Hematopoietic multipotent progenitor cell (in vitro differentiated cells): ENCODE measurements around the gene GPHN. TPM values are rescaled to one million over a fixed set of nuclear protein-coding genes. Genes with fewer than 3 reads are reported as not detected.
"Not testable (repeated sequence)": the region's sequence is repeated elsewhere in the genome, so short reads cannot be mapped to it uniquely, and the experiment has no call there.

ENCODE experiments used
- DNase-seq, 3 donors: peaks; one replicate each; pipeline ENCODE4 v3.0.0-alpha.2; 2011 to 2015; ENCODE audit warnings: low read depth in 2 of 3, low spot score in 2 of 3
- total RNA-seq: library from RNA; depleted of rRNA; stranded (reverse); fragments of >200 nt; gene quantifications from one replicate; pipeline ENCODE4 v1.2.3, GENCODE V29; 2012

GPHN gene
- total RNA-seq, 1 donor = 8.6 TPM

DNA sequence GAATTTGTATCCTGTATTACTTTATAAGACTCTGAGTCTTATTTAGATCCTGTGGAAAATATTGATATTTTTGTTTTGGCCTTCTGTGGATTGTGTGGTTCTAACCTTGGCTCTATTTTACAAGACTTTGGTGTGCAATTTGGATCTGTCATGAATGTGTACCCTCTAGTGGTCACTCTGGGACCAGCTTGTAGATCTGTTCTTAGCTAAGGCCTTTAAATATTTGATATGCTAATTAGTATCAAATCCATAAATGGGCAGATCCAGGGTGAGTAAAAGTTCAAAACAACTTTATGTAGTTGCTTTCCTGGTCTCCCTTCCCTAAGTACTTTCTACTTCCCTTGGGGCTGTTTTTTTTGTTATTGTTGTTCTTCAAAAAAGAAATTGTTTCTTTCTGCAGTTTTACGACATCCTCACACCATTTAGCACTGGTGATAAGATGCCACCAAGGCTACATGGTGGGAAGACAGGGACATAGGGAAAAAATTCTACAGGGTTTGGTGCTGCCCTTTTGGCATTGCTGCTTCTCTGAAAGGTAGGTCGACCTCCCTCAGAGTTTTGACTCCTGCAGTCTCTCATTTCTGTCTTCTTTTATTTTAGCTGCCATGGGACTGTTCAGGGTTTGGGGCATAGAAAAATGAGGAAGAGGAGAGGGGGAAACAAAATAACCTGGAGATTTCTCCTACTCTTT is 238.5 kb downstream of the GPHN start:
- DNase-seq = peak in 2 of 3 donors; percentile 43 to 62

DNA sequence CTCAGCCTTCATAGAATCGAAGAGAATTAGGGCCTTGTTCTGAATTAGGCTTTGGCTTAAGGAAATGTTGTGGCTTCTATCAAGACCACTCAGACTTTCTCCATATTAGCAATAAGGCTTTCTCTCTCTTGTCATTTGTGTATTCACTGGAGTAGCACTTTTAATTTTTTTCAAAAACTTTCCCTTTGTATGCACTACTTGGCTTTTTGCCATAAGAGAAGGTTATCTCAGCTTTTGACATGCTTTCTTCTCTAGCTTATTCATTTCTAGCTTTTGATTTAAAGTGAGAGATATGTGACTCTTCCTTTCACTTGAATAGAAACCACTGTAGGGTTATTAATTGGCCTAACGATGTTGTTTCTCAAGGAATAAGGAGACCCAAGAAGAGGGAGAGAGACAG is 244.2 kb downstream of the GPHN start:
- DNase-seq = no peak

DNA sequence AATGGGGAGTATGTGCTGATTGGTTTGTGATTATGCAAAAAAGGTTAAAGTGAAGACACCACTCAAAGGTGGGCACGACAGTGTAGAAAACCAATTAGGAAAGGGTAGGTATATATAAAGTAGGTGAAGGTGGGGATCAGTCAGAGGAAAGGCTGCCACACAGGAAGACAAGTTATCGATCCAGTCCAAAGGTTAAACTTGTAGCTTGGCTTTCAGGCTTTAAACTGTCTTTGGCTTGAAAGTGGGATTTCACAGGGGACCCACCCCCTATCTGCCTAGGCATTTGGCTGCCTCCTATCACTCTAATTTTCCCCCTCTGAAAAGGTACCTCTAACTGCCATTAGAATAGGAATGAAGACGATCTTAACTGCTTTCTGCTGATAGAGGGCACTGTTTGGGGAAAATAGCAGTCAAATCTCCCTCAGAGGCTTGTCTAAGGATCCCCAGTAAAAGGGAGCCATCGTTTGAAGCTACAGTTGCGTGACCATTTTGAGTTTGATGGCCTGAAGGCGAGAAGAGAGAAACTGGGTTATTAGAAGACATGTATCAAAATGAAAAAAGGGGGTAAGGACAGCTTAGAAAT is 250.2 kb downstream of the GPHN start:
- no peak for DNase-seq

DNA sequence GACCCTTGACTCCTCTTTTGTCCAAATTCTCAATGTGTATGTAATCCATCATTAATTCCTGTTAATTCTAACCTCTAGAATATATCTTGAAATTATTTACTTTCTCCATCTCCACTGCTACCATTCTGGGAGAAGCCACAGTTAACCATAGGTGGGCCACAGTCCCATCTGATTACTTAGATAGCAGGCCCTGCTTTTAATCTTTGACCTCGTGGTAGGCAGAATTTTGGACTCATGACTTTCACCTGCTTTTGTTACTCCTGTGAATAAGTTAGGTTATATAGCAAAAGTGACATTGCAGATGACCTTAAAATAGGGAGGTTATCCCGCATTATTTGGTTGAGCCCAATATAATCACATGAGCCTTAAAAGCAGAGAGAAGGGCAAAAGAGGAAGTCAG is 264.2 kb downstream of the GPHN start:
- no peak for DNase-seq

DNA sequence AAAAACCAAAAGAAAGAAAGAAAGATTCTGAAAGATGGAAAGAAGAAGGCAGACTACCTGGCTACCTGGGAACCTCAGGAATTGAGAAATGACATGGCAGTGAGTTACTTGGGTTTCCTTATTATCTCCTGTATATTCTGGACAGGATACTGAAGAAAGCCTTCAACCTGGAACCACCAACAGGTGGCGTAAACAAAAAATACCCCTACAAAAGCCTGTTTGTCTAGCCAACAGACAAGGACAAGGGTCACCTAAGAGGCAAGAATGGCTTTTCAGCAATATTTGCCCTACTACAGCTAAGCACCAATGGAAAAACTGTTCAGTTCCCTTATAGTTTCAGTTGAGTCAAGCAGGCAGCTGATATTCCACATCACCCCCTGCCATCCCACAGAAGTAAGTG is 274.9 kb downstream of the GPHN start:
- DNase-seq = no peak

DNA sequence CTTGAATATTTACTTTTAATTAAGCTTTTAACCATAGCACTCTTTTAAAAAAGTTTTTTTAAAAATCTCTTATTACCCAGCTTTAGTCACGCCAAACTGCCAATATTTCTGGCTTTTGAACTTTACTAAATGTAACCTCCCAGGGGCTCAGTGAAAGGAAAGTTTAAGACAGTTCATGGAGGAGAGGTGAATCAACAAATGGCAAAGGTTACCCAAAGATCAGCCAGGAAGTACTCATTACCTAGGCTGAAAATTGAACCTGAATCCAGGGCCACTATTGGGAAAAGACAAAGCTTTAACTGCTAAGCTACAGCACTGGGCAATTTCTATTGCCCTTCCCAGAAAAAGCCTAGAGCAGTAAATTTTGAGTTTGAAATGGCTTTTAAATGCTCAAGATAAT is 282.2 kb downstream of the GPHN start:
- no peak for DNase-seq

DNA sequence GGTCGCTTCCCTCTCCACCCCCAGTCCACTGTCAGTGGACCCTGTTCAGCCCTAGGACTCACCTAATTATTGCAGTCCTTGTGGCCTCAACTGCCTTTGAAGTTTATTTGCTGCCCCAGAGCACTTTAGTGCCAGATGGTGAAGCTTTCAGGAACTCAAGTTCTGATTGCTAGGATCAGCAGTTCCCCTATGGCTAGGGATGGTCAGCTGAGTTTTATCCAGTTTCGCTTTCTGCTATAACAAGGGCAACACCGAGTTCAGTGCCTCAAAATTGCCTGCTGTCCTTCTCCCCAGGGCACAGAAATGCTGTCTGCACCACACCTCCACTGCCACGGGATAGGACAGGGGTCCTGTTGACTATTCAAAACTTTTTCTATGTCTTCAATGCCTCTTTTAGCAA is 295.0 kb downstream of the GPHN start:
- no peak for DNase-seq

DNA sequence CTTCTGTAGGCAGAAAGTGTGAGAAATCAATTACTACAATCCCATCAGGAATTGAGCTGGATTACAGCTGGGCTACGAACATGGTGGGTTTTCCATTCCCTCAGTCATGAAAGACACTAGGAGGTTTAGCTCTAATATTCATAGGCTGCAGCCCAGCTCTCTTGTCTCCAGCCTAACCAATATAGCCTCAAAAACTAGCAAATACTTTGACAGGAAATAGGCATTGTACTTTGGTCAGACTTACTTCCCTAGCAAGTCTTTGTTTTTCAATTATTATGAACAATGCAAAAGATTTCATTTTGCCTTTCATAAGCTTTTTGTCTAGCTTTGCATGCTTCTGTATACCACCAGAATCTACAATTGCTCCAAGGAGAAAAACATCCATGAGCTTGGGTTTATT is 296.2 kb downstream of the GPHN start:
- no peak for DNase-seq

DNA sequence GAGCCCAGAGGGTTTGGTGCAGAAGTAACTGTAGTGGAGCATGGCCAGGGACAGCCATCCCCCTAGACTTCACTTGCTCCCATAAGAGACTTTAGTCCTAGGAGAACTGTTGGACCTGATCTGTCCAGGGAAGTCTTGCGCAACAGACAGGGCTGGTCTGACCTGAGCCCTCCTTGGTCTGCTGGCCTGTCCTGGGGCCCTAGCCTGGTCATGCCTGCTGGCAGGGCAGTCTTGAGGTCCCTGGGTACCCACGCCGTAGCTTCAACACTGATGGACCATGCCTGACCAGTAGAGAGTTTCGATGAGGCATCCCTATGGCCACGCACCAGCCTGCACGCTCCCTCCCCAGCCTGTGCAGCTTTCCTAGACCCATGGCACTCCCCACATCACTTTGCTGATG is 305.7 kb downstream of the GPHN start:
- no peak for DNase-seq

DNA sequence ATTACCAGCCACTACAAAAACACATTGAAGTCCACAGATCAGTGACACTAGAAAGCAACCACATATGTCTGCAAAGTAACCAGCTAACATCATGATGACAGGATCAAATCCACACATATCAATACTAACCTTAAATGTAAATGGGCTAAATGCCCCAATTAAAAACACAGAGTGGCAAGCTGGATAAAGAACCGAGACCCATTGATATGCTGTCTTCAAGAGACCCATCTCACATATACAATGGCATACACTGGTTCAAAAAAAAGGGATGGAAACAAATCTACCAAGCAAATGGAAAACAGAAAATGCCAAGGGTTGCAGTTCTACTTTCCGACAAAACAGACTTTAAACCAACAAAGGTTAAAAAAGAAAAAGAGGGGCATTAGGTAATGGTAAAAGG is 307.7 kb downstream of the GPHN start:
- DNase-seq = peak in 1 of 3 donors; percentile 5

DNA sequence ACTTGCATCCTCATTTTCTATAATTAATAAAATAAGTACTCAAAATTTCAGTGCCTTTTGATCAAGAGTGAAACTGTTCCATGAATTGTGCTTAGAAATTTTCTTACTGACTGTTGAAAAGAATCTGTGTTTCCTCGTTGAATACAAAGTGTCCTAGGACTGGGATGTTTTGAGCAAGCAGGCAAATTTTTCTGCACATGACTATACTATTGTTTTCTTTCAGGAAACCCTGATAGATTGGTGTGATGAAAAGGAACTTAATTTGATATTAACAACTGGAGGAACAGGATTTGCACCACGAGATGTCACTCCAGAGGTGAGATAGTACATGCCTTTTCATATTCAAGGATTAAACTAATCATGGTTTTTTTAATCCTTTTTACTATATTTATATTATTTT is 316.3 kb downstream of the GPHN start:
- no peak for DNase-seq

DNA sequence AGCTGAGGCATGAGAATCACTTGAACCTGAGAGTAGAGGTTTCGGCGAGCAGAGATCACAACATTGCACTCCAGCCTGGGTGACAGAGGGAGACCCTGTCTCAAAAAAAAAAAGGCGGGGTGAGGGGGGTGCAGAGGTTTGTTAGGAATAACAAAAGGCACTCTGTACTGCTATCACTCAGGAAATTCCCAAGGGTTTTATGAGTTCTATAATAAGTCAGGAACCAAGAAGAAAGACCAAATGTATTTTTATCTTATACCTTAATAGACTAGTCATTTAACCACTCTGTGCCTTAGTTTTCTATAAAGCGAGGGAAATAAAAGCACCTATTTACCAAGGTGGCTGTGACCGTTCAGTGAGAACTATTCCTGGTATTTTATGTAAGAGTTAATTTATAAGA is 319.2 kb downstream of the GPHN start:
- no peak for DNase-seq

DNA sequence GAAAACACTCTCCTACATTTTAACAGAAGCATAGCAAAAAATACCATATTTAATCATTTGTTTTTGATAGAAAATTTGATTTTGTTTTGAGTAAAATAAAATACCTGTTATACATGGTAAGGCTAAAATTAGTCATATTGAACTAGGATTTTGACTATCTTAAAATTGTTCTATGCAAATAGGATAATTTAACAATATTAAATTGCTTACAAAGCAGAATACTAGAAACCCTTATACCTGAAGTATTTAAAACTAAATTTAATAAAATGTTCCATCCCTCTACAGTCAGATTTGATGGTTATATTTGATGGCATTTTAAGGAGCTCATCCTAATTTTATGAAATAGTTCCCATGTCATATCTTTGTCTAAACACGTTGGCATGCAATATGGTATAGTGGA is 323.2 kb downstream of the GPHN start:
- DNase-seq = no peak

DNA sequence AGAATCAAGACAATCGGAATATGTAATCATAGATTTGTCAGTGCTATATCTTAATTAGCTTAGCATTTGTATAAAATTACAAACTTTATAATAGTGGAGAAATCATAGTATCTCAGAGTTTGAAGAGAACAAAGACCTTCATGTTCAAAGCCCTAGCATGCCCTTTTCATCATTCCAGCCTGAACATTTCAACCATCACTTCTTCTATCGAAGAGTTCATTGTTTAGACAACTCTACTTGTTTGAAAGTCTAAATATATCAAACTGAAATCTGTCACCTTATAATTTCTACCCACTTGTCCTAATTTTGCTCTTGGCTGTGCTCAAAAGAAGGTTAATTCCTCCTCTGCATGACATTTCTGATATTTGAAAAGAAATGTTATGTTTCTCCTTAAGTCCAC is 325.9 kb downstream of the GPHN start:
- no peak for DNase-seq

DNA sequence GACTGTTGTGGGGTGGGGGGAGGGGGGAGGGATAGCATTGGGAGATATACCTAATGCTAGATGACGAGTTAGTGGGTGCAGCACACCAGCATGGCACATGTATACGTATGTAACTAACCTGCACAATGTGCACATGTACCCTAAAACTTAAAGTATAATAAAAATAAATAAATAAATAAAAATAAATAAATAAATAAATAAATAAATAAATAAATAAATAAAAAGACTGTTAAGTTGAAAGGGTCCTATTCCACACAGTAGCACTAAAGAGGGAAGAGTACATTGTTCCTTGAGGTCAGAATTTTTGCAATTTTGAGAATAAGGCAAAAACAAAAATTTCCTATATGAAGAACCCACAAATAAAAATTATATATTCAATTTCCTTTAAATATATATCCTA is 329.5 kb downstream of the GPHN start:
- DNase-seq = not testable (repeated sequence)

DNA sequence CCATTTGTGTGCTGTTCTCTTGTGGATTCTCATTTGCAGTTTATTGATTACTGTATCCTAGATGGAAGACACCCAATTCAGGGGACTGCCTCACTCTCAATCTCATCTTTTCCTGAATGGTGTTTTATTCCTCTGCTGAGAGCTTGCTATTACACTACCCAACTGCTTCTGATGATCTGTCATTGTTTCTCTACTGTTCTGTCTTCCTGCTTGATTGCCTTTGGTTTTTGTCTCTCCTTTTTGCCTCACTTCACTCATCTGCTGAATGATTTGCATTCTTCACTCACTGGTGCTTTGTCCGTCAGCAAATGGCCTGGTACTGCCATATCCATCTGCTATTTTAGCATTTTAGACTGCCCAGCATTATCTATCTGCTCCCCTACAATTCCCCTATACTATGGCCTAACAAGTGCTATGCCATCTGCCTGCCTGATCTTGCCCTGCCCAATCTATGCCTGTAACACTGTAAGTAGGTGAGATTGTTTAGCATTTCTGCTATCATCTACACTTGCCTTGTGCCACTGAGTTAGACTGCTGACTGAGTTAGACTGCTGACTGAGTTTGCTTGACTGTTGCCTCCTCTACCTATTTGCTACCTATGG is 335.1 kb downstream of the GPHN start:
- DNase-seq = no peak

DNA sequence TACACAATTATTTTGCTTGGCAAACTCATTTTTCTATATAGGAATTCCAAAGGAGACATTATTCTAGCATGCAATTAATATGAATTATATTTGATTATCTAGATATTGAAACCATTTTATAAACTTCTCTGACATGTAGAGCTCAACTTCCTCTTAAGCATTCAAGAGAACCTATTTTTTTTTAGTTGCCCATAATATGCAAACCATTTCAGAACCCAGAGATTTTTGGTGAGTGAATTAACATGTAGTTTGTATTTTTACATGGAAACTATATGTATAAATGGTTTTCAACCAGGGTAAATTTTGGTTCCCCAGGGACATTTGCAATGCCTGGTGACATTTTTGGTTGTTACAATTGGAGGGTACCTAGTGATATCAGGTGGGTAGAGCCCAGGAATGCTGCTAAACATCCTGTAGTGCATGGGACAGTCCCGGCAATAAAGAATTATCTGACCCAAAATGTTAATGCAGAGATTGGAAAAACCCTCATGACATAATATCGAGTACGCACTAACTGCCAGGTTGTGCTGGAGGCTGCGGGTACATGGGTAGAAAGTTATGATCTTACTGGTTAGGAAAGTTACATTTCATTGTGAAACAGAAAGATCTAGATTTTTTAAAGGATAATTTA is 342.4 kb downstream of the GPHN start:
- DNase-seq = no peak

DNA sequence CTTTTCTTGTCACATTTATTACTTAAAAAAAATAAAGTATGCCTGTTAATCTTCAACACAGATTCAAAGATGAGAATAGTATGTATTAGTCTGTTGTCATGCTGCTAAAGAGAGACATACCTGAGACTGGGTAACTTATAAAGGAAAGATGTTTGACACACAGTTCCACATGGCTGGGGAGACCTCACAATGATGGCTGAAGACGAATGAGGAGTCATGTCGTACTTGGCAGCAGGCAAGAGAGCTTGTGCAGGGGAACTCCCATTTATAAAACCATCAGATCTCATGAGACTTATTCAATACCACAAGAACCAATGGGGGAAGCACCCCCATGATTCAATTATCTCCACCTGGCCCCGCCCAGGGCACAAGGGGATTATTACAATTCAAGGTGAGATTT is 345.4 kb downstream of the GPHN start:
- no peak for DNase-seq

DNA sequence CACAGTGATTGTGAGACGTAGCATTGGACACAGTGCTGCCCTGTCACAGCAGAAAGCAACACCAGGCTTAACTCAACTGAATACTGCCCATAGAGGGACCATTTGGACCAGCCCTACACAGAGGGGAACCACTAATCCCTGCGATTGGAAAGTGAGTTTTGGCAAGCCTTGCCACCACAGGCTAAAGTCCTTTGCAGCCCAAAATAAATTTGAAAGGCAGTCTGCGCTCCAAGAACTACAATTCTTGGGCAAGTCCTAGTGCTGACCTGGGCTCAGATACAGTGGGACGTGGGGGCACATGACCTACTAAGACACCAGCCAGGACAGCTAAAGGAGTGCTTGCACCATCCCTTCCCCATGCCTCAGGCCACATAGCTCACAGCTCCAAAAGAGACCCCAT is 349.9 kb downstream of the GPHN start:
- DNase-seq = no peak

DNA sequence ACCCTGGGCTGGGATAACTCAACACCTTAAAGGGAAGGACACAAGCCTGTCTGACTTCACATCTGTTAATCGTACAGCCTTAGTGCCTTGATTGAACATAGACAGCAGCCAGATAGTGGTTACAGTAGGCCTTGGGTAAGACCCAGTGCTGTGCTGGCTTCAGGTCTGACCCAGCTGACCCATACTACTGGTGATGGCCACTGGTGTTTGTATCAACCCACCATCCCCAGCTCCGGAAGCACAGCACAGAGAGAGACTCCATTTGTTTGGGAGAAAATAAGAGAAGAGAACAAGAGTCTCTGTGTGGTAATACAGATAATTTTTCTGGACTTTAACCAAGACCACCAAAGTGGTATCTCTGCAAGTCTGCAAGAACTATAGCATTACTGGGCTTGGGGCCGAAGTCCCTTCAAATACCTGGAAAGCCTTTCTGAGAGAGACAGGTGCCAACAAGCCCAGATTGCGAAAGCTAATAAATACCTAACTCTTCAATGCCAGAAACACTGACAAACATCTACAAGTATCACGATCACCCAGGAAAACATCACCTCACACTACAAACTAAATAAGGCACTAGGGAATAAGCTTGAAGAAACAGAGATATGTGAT is 351.2 kb downstream of the GPHN start:
- DNase-seq = no peak

DNA sequence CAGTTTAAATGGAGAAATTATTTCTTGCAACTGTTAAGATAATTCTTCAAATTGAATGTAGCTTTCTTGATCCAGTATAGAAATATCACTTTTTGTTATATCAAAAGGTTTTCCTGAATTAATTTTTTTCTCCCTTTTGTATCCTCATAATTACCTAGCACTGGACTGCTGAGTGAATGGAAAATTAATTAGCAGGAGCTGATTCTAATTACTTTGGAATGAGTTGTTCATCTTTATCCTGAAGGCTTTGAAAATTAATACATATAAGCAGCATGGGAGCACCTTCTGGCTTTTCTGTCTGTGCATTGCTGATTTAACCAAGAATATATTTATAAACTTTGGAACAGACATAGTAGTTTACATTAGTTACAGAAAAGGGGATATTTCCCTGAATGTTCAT is 373.6 kb downstream of the GPHN start:
- DNase-seq = no peak

DNA sequence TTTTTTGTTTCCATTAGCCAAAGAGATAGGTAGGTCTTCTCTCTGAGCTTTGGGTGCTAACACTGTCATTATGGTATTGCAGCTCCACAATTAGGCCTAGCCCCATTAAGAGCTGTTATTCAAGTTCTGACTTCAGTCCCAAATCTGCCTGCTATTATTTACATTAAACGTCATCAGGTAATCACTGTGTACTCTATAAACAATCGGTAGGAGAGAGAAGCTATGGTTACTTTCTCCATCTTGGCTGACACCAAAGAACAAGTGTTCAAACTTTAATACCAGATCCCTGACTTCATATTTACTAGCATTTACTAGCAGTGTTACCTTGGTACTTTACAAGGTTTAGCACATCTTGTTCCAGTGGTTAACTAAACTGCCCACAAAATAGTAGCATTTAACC is 376.2 kb downstream of the GPHN start:
- no peak for DNase-seq
